Body of pancreas (tissue), 4 donors: ENCODE measurements around the gene ZNF184.

Experiments used
- POLR2A ChIP-seq, 3 donors: fragments of 450-650 bp; IDR thresholded peaks; one replicate each; pipeline ENCODE4 v1.6.1; 2016; ENCODE audit warnings: antibody characterized with exemption in 3 of 3, mild to moderate bottlenecking in 2 of 3
- TF ChIP-seq, protein P1 (sequence below), 7 experiments: fragments of 450-650 bp in 4 of 7; fragments of 200-600 bp in 3 of 7; sonication (generic) in 3 of 7; IDR thresholded peaks; one replicate each; pipeline ENCODE4 v1.5.1; 2016 to 2019; ENCODE audit warnings: antibody characterized with exemption in 7 of 7

DNA sequence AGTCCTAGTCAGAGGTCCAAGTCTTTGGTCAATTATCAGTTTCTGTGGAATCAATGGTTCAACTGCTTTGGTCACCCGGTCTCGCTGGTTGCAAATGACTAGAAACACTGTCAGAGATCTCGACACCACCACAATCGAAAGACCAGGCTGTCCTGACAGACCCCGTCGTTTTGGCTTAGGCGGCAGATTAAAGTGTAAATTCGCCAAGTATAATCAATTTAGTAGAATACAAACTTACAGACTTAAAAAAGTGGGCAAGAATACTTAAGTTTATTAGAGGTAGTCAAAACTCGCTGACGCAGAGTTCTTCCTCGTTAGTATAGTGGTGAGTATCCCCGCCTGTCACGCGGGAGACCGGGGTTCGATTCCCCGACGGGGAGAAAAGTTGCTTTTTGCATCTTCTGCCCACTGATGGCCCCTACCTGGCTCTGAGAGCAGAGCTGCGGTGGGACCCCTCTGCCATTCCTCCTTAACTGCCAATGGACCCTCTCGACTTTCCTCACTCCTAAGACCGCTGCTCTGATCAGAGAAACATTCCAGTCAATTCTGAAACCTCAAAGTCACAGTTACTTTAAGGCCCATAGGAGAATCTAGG lies 30.6 kb upstream of the ZNF184 start:
- no peak for TF ChIP-seq POLR2A (IDR thresholded peaks at IDR 0.05)
- TF ChIP-seq, protein P1, sequence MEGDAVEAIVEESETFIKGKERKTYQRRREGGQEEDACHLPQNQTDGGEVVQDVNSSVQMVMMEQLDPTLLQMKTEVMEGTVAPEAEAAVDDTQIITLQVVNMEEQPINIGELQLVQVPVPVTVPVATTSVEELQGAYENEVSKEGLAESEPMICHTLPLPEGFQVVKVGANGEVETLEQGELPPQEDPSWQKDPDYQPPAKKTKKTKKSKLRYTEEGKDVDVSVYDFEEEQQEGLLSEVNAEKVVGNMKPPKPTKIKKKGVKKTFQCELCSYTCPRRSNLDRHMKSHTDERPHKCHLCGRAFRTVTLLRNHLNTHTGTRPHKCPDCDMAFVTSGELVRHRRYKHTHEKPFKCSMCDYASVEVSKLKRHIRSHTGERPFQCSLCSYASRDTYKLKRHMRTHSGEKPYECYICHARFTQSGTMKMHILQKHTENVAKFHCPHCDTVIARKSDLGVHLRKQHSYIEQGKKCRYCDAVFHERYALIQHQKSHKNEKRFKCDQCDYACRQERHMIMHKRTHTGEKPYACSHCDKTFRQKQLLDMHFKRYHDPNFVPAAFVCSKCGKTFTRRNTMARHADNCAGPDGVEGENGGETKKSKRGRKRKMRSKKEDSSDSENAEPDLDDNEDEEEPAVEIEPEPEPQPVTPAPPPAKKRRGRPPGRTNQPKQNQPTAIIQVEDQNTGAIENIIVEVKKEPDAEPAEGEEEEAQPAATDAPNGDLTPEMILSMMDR (IDR thresholded peaks at IDR 0.05) = no peak
